Fibroblast of lung (primary cell): Measurements from ENCODE around the gene GLB1L3.

Source experiments
- CTCF ChIP-seq, 2 donors: IDR thresholded peaks in 1 of 2; conservative IDR thresholded peaks in 1 of 2; 1 replicate in 1 of 2; 2 replicates in 1 of 2; pipeline ENCODE4 v1.5.1; 2011 to 2012; ENCODE audit warnings: low read length in 2 of 2, control low read depth in 1 of 2, inconsistent platforms in 1 of 2, low read depth in 1 of 2, mild to moderate bottlenecking in 1 of 2
- EZH2 ChIP-seq: IDR thresholded peaks from 2 replicates; pipeline ENCODE4 v1.5.1; 2012; ENCODE audit warnings: low read length, control low read depth, mild to moderate bottlenecking; ENCODE audit errors: missing control alignments

- no peak for TF ChIP-seq CTCF (conservative IDR thresholded peaks at IDR 0.05 in 1 of 2, IDR thresholded peaks at IDR 0.05 in 1 of 2; ENCODE audit: low read depth in 1 of 2, low read length in 2 of 2)
- no peak for TF ChIP-seq EZH2
Observed at GRCh38 chr11:134342572-134343340, 66.6 kb downstream of the GLB1L3 start.
